HCT116 (cell line): ENCODE results near the gene TP53.

ENCODE experiments used
- EGR1 ChIP-seq: IDR thresholded peaks from 2 replicates; pipeline ENCODE4 v1.6.1; 2012; ENCODE audit warnings: low read depth
- EZH2 ChIP-seq: fragments of 200-600 bp; sonication (generic); IDR thresholded peaks from 2 replicates; pipeline ENCODE4 v1.6.1; 2017; ENCODE audit warnings: antibody characterized with exemption, mixed run types
- JUND ChIP-seq: IDR thresholded peaks from 2 replicates; pipeline ENCODE4 v1.6.1; 2012
- POLR2A ChIP-seq: IDR thresholded peaks from 2 replicates; pipeline ENCODE4 v1.7.0; 2011; ENCODE audit warnings: borderline replicate concordance; ENCODE audit not compliant: insufficient read depth, insufficient read length; ENCODE audit errors: extremely low read depth
- SP1 ChIP-seq: IDR thresholded peaks from 2 replicates; pipeline ENCODE4 v1.6.1; 2012; ENCODE audit warnings: low read depth
- TF ChIP-seq, protein P1 (sequence below), 3 experiments: fragments of 200-600 bp in 1 of 3; sonication (generic) in 1 of 3; IDR thresholded peaks in 2 of 3; conservative IDR thresholded peaks in 1 of 3; 2 replicates each; pipeline ENCODE4 v1.5.1; 2012 to 2017; ENCODE audit warnings: low read depth in 2 of 3, low read length in 2 of 3, antibody characterized with exemption in 1 of 3, borderline replicate concordance in 1 of 3, control low read depth in 1 of 3, mild to moderate bottlenecking in 1 of 3, mixed read lengths in 1 of 3, mixed run types in 1 of 3, moderate library complexity in 1 of 3; ENCODE audit not compliant: insufficient read depth in 1 of 3

- TF ChIP-seq, protein P1, sequence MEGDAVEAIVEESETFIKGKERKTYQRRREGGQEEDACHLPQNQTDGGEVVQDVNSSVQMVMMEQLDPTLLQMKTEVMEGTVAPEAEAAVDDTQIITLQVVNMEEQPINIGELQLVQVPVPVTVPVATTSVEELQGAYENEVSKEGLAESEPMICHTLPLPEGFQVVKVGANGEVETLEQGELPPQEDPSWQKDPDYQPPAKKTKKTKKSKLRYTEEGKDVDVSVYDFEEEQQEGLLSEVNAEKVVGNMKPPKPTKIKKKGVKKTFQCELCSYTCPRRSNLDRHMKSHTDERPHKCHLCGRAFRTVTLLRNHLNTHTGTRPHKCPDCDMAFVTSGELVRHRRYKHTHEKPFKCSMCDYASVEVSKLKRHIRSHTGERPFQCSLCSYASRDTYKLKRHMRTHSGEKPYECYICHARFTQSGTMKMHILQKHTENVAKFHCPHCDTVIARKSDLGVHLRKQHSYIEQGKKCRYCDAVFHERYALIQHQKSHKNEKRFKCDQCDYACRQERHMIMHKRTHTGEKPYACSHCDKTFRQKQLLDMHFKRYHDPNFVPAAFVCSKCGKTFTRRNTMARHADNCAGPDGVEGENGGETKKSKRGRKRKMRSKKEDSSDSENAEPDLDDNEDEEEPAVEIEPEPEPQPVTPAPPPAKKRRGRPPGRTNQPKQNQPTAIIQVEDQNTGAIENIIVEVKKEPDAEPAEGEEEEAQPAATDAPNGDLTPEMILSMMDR (IDR thresholded peaks at IDR 0.05 in 2 of 3, conservative IDR thresholded peaks at IDR 0.05 in 1 of 3; ENCODE audit: borderline replicate concordance in 1 of 3, insufficient read depth in 1 of 3, low read depth in 2 of 3, low read length in 2 of 3): no peak
- no peak for TF ChIP-seq EZH2
- TF ChIP-seq POLR2A: no peak
- no peak for TF ChIP-seq JUND
- no peak for TF ChIP-seq SP1
- TF ChIP-seq EGR1: no peak
Measured at GRCh38 chr17:7704601-7705268, 17.4 kb upstream of the TP53 start, which contains the start of gene EFNB3.
